H7 (cell line): ENCODE measurements around the gene SUSD4. TPM values are rescaled to one million over a fixed set of nuclear protein-coding genes. Genes with fewer than 3 reads are reported as not detected.

ENCODE experiments used
- DNase-seq: peaks from one replicate; pipeline ENCODE4 v3.0.0; 2012
- H3K27me3 ChIP-seq: 2 replicates; pipeline ENCODE4 v1.6.0; 2011; ENCODE audit warnings: mild to moderate bottlenecking, low read length; ENCODE audit not compliant: control insufficient read depth, insufficient read depth
- H3K36me3 ChIP-seq: replicated peaks from 2 replicates; pipeline ENCODE4 v1.5.1; 2011; ENCODE audit warnings: low read length; ENCODE audit not compliant: control insufficient read depth, insufficient read depth
- H3K4me3 ChIP-seq: 2 replicates; pipeline ENCODE4 v1.5.1; 2011; ENCODE audit warnings: low read depth, mild to moderate bottlenecking, control low read depth, low read length, moderate library complexity; ENCODE audit not compliant: insufficient read depth
- total RNA-seq: library from RNA; depleted of rRNA; stranded (reverse); fragments of >200 nt; shearing (Covaris generic); gene quantifications from 2 replicates; pipeline ENCODE4 v1.2.3, GENCODE V29; 2014

SUSD4 gene
- total RNA-seq, 1 experiment from 2014 or later = 4.1 TPM

- peaks cover 2% of the 10 kb centered on the region for H3K27me3 ChIP-seq
- H3K4me3 ChIP-seq = no peak overlapping the region
- H3K36me3 ChIP-seq = no peaks in the 10 kb centered on the region
- no peak for DNase-seq
Measured at GRCh38 chr1:223234170-223234514, 129.8 kb downstream of the SUSD4 start.

GRCh38 chr1:223233410-223234169, 130.4 kb downstream of the SUSD4 start:
- H3K27me3 ChIP-seq = peaks cover 2% of the 10 kb centered on the region
- no peak overlapping the region for H3K4me3 ChIP-seq
- H3K36me3 ChIP-seq = no peaks in the 10 kb centered on the region
- no peak for DNase-seq

- H3K27me3 ChIP-seq = peaks cover 2% of the 10 kb centered on the region
- no peak for DNase-seq
- H3K4me3 ChIP-seq = no peak overlapping the region
- no peaks in the 10 kb centered on the region for H3K36me3 ChIP-seq
Measured at GRCh38 chr1:223233019-223233409, 131.0 kb downstream of the SUSD4 start.

GRCh38 chr1:223231581-223231980, 132.4 kb downstream of the SUSD4 start:
- Histone ChIP-seq H3K36me3 (no peaks in the 10 kb centered on the region), H3K4me3 (no peak overlapping the region), H3K27me3 (peaks cover 2% of the 10 kb centered on the region)
- no peak for DNase-seq

- Histone ChIP-seq H3K4me3 (no peak overlapping the region), H3K36me3 (no peaks in the 10 kb centered on the region)
- no peak for DNase-seq
Measured at GRCh38 chr1:223231011-223231572, 132.9 kb downstream of the SUSD4 start.

GRCh38 chr1:223230161-223230881, 133.7 kb downstream of the SUSD4 start:
- Histone ChIP-seq H3K36me3 (no peaks in the 10 kb centered on the region), H3K4me3 (no peak overlapping the region), H3K27me3 (peaks cover 2% of the 10 kb centered on the region)
- no peak for DNase-seq

More at GRCh38 chr1:223231011-223231572, 132.9 kb downstream of the SUSD4 start:
- H3K27me3 ChIP-seq = peaks cover 2% of the 10 kb centered on the region

- no peak for DNase-seq
- H3K27me3 ChIP-seq = peaks cover 2% of the 10 kb centered on the region
- no peaks in the 10 kb centered on the region for H3K36me3 ChIP-seq
- no peak overlapping the region for H3K4me3 ChIP-seq
Measured at GRCh38 chr1:223229756-223230155, 134.2 kb downstream of the SUSD4 start.

GRCh38 chr1:223228931-223229528, 134.9 kb downstream of the SUSD4 start:
- H3K4me3 ChIP-seq = no peak overlapping the region
- peaks cover 2% of the 10 kb centered on the region for H3K27me3 ChIP-seq
- DNase-seq = no peak
- H3K36me3 ChIP-seq = no peaks in the 10 kb centered on the region

GRCh38 chr1:223228201-223228600, 135.8 kb downstream of the SUSD4 start:
- Histone ChIP-seq H3K36me3 (no peaks in the 10 kb centered on the region), H3K27me3 (no peaks in the 10 kb centered on the region; the same call in 1 of the 2 replicates), H3K4me3 (no peak overlapping the region)
- DNase-seq = no peak

GRCh38 chr1:223227486-223228196, 136.3 kb downstream of the SUSD4 start:
- Histone ChIP-seq H3K36me3 (no peaks in the 10 kb centered on the region), H3K4me3 (no peak overlapping the region), H3K27me3 (no peaks in the 10 kb centered on the region; the same call in 1 of the 2 replicates)
- DNase-seq = no peak

- H3K36me3 ChIP-seq = no peaks in the 10 kb centered on the region
- no peaks in the 10 kb centered on the region; the same call in 1 of the 2 replicates for H3K27me3 ChIP-seq
- DNase-seq = no peak
- no peak overlapping the region for H3K4me3 ChIP-seq
Measured at GRCh38 chr1:223227031-223227430, 136.9 kb downstream of the SUSD4 start.

GRCh38 chr1:223226271-223226670, 137.7 kb downstream of the SUSD4 start:
- H3K4me3 ChIP-seq = no peak overlapping the region
- DNase-seq = no peak

GRCh38 chr1:223225481-223225880, 138.5 kb downstream of the SUSD4 start:
- H3K4me3 ChIP-seq = no peak overlapping the region
- no peaks in the 10 kb centered on the region; the same call in 1 of the 2 replicates for H3K27me3 ChIP-seq
- no peak for DNase-seq
- H3K36me3 ChIP-seq = no peaks in the 10 kb centered on the region

More at GRCh38 chr1:223226271-223226670, 137.7 kb downstream of the SUSD4 start:
- Histone ChIP-seq H3K27me3 (no peaks in the 10 kb centered on the region; the same call in 1 of the 2 replicates), H3K36me3 (no peaks in the 10 kb centered on the region)

- Histone ChIP-seq H3K36me3 (no peaks in the 10 kb centered on the region), H3K4me3 (no peak overlapping the region), H3K27me3 (no peaks in the 10 kb centered on the region; the same call in 1 of the 2 replicates)
- DNase-seq = no peak
Measured at GRCh38 chr1:223225061-223225460, 138.9 kb downstream of the SUSD4 start.
